ENCODE data around the gene RNF217. TPM values are rescaled to one million over a fixed set of nuclear protein-coding genes. Genes with fewer than 3 reads are reported as not detected.
"Not testable (repeated sequence)": the region's sequence is repeated elsewhere in the genome, so short reads cannot be mapped to it uniquely, and the experiment has no call there.

RNF217 gene
- total RNA-seq, 1 experiment from 2014 or later: 10.6 TPM

- Histone ChIP-seq H3K9me3 (no peaks in the 10 kb centered on the region), H3K4me3 (no peak overlapping the region), H3K36me3 (no peaks in the 10 kb centered on the region; the same call in 1 of the 2 replicates), H3K27me3 (no peaks in the 10 kb centered on the region)
- DNase-seq: no peak
Observed at GRCh38 chr6:125050663-125051318, 88.6 kb downstream of the RNF217 start.

- H3K9me3 ChIP-seq: no peaks in the 10 kb centered on the region
- no peaks in the 10 kb centered on the region for H3K27me3 ChIP-seq
- H3K4me3 ChIP-seq: no peak overlapping the region
- no peaks in the 10 kb centered on the region for H3K36me3 ChIP-seq
- no peak for DNase-seq
Observed at GRCh38 chr6:125053809-125054208, 91.6 kb downstream of the RNF217 start.

- DNase-seq: no peak
Observed at GRCh38 chr6:125054331-125054730, 92.1 kb downstream of the RNF217 start.

GRCh38 chr6:125057392-125058246, 95.4 kb downstream of the RNF217 start:
- no peak overlapping the region for H3K4me3 ChIP-seq
- DNase-seq: no peak
- no peaks in the 10 kb centered on the region for H3K9me3 ChIP-seq
- H3K27me3 ChIP-seq: no peaks in the 10 kb centered on the region
- H3K36me3 ChIP-seq: no peaks in the 10 kb centered on the region

More at GRCh38 chr6:125054331-125054730, 92.1 kb downstream of the RNF217 start:
- Histone ChIP-seq H3K36me3 (no peaks in the 10 kb centered on the region), H3K9me3 (no peaks in the 10 kb centered on the region), H3K27me3 (no peaks in the 10 kb centered on the region), H3K4me3 (no peak overlapping the region)

GRCh38 chr6:125058546-125058945, 96.3 kb downstream of the RNF217 start:
- no peaks in the 10 kb centered on the region for H3K27me3 ChIP-seq
- DNase-seq: no peak
- no peaks in the 10 kb centered on the region for H3K36me3 ChIP-seq
- H3K9me3 ChIP-seq: no peaks in the 10 kb centered on the region
- H3K4me3 ChIP-seq: no peak overlapping the region

GRCh38 chr6:125063307-125063706, 101.1 kb downstream of the RNF217 start:
- Histone ChIP-seq H3K4me3 (no peak overlapping the region), H3K36me3 (no peaks in the 10 kb centered on the region), H3K9me3 (no peaks in the 10 kb centered on the region), H3K27me3 (no peaks in the 10 kb centered on the region)
- DNase-seq: no peak

GRCh38 chr6:125066140-125066539, 103.9 kb downstream of the RNF217 start:
- H3K4me3 ChIP-seq: no peak overlapping the region
- H3K27me3 ChIP-seq: no peaks in the 10 kb centered on the region
- DNase-seq: no peak
- H3K9me3 ChIP-seq: no peaks in the 10 kb centered on the region
- H3K36me3 ChIP-seq: no peaks in the 10 kb centered on the region

- DNase-seq: no peak
- Histone ChIP-seq H3K4me3 (no peak overlapping the region), H3K9me3 (no peaks in the 10 kb centered on the region), H3K36me3 (no peaks in the 10 kb centered on the region), H3K27me3 (no peaks in the 10 kb centered on the region)
Observed at GRCh38 chr6:125066964-125067363, 104.7 kb downstream of the RNF217 start.

GRCh38 chr6:125067552-125067951, 105.3 kb downstream of the RNF217 start:
- no peaks in the 10 kb centered on the region for H3K27me3 ChIP-seq
- no peak overlapping the region for H3K4me3 ChIP-seq
- DNase-seq: no peak
- no peaks in the 10 kb centered on the region for H3K36me3 ChIP-seq
- H3K9me3 ChIP-seq: no peaks in the 10 kb centered on the region

- Histone ChIP-seq H3K27me3 (no peaks in the 10 kb centered on the region), H3K36me3 (no peaks in the 10 kb centered on the region; the same call in 1 of the 2 replicates), H3K4me3 (no peak overlapping the region), H3K9me3 (no peaks in the 10 kb centered on the region)
- no peak for DNase-seq
Observed at GRCh38 chr6:125073071-125073470, 110.8 kb downstream of the RNF217 start.

- no peak for DNase-seq
Observed at GRCh38 chr6:125074120-125074519, 111.9 kb downstream of the RNF217 start.

GRCh38 chr6:125075073-125075472, 112.8 kb downstream of the RNF217 start:
- not testable (repeated sequence) for DNase-seq, H3K9me3 ChIP-seq, H3K36me3 ChIP-seq, H3K4me3 ChIP-seq, H3K27me3 ChIP-seq

More at GRCh38 chr6:125074120-125074519, 111.9 kb downstream of the RNF217 start:
- Histone ChIP-seq H3K36me3 (no peaks in the 10 kb centered on the region; the same call in 1 of the 2 replicates), H3K9me3 (no peaks in the 10 kb centered on the region), H3K4me3 (no peak overlapping the region), H3K27me3 (no peaks in the 10 kb centered on the region)

GRCh38 chr6:125075741-125076481, 113.7 kb downstream of the RNF217 start:
- Histone ChIP-seq H3K9me3 (no peaks in the 10 kb centered on the region), H3K27me3 (no peaks in the 10 kb centered on the region), H3K4me3 (no peak overlapping the region), H3K36me3 (no peaks in the 10 kb centered on the region; the same call in 1 of the 2 replicates)
- DNase-seq: no peak

- H3K36me3 ChIP-seq: no peaks in the 10 kb centered on the region; the same call in 1 of the 2 replicates
- H3K27me3 ChIP-seq: no peaks in the 10 kb centered on the region
- H3K4me3 ChIP-seq: no peak overlapping the region
- DNase-seq: no peak
- H3K9me3 ChIP-seq: no peaks in the 10 kb centered on the region
Observed at GRCh38 chr6:125076482-125076742, 114.2 kb downstream of the RNF217 start.

GRCh38 chr6:125077453-125077852, 115.2 kb downstream of the RNF217 start:
- H3K27me3 ChIP-seq: no peaks in the 10 kb centered on the region
- H3K36me3 ChIP-seq: no peaks in the 10 kb centered on the region; the same call in 1 of the 2 replicates
- no peaks in the 10 kb centered on the region for H3K9me3 ChIP-seq
- no peak overlapping the region for H3K4me3 ChIP-seq
- DNase-seq: no peak

- Histone ChIP-seq H3K27me3 (no peaks in the 10 kb centered on the region), H3K36me3 (no peaks in the 10 kb centered on the region), H3K9me3 (no peaks in the 10 kb centered on the region), H3K4me3 (no peak overlapping the region)
- no peak for DNase-seq
Observed at GRCh38 chr6:125078602-125079321, 116.5 kb downstream of the RNF217 start.

Data from MG63 (cell line).